CD4-positive, alpha-beta T cell treated with Interleukin-4 for 1 hour (primary cell): ENCODE measurements around the gene IQGAP3.

Experiments used
- DNase-seq, 2 donors: peaks; one replicate each; pipeline ENCODE4 v3.0.0-alpha.2; 2020 to 2022

Gene IQGAP3

GRCh38 chr1:156508955-156509234, 63.5 kb downstream of the IQGAP3 start:
- DNase-seq, result no peak

- peak in 1 of 2 donors; percentile 50 for DNase-seq
Measured at GRCh38 chr1:156508205-156508954, 64.0 kb downstream of the IQGAP3 start.

DNA sequence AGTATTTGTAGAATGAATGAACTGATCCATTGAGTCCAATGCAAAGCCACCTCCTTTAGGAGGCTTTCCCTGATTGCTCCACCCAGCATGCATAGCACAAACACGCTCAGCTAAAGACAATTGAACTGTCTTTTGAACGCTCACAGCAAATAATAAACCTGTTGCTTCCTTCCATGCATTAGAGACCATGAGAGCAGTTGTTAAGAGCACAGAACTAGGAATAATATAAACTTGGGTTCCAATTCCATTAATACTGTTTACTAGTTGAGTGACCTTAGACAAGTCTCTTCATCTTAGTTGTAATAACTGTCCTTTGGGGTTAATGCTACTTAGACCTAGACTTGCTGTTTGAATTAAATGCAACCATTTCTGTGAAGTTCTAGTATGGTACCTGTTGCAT, 65.9 kb downstream of the IQGAP3 start:
- no peak for DNase-seq

DNA sequence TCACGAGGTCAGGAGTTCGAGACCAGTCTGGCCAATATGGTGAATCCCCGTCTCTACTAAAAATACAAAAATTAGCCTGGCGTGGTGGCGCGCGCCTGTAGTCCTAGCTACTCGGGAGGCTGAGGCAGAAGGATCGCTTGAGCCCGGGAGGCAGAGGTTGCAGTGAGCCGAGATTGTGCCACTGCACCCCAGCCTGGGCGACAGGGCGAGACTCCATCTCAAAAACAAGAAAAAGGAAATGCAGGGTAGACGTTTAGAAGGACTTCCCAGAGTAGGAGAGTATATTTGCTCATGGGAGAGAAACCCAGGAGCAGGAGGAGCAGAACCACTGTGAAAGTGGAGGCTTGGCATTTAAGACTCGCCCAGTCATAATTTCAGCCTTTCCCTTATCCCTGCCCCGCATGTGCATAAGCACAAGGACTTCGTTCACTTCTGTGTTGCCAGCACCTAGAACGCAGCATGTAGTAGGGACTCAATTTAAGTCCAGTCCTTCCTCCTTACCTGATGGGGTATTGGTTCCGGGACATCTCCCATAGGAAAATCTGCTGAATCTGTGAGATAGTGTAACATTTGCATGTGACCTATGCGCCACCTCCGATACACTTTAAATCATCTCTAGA, 66.6 kb downstream of the IQGAP3 start:
- DNase-seq, result no peak

DNA sequence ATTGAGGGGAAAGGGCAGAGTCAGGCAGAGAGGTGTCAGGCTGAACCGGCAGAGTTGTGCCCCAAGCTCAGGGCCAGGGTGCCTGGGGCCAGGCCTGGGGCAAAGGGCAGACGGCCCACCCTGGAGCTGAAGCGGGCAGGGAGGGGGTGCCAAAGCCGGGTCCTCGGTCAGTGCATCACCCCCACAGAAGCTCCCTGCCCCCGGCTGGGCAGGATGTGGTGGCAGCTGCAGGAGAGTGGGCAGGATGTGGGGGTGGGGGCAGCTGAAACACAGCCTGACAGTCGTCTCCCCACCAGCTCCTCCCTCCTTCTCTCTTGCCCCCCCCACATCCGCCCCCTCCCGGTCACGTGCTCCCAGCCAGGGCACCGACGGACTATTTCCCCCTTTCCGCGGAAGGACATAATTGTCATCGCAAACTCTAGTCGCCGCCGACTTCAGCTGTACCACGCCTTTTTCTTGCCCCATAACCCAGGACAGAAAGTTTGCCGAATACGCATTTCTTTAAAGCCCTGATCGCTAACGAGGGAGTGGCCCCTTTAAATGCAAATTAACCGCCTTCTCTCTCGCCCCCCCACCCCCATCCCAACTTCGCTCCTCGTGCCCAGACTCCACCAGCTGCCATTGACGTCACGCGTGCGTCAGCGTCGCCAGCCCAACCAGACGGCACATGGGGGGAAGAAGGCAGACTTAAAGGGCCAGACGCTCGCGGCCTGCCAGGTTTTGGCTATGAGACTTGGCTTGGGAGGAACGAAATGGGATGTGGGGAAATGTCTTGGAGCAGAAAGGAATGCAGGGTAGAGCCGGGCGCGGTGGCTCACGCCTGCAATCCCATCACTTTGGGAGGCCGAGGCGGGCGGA, 67.3 kb downstream of the IQGAP3 start:
- DNase-seq, result peak; percentile 99

- DNase-seq, result peak in 1 of 2 donors; percentile 56
Measured at GRCh38 chr1:156504438-156504813, 67.9 kb downstream of the IQGAP3 start.

DNA sequence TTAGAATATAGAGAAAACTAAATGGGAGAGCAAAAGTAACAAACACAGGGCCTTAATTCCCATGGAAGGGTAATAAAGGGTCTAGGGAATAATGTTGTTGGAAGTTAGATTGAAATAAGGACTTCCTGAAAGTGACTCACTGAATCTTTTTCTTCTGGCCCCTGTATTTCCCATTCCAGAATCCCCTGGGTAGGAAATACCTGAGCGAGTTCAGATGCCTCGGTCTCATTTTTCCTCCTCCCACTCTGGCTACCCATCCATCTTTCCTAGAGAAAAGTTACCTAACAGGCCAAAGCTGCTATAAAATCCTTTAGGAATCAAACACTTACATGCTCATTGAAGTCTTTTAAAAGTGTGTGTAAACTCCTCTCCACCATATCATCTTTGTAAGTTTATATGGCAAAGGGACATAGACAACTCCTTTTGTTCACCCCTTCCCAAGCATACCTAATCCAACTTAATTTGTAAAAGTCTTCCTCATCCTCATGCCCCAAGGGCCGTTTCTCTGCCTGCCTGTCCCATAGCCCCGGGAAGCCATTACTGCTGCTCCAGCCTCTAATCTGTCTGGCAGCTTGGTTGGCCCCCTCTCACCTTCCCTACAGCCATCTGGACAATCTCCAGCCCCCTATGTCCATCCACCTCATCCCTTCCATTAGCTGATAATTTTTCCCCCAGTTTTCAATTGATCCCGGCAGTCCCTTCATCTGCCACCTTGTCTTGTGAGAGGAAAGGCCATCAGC, 68.5 kb downstream of the IQGAP3 start:
- no peak for DNase-seq

GRCh38 chr1:156502894-156503697, 69.3 kb downstream of the IQGAP3 start:
- peak in 1 of 2 donors; percentile 43 for DNase-seq

DNA sequence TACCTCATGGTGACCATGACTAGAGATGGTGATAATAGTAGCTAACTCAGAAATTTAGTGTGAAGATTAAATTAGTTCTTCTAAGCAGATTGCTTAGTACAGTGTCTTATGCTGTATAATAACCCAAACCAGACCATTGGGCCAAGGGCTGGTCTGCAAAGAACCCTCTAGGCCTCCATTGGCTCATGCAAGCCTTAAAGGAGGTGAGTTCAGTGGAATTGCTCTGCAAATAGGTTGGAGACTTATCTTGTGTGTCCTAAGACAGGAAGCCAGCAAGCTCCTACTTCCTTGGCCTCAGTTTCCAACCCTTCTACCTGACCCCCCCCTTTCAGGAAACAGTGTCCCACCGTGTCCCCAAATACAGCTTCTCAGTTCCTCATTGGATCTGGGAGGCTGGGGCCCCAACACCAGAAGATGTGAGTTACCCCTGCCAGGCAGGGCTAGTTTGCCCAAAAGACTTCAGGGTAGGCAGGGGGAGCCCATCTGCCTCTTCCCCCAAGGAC, 69.9 kb downstream of the IQGAP3 start:
- DNase-seq, result no peak

DNA sequence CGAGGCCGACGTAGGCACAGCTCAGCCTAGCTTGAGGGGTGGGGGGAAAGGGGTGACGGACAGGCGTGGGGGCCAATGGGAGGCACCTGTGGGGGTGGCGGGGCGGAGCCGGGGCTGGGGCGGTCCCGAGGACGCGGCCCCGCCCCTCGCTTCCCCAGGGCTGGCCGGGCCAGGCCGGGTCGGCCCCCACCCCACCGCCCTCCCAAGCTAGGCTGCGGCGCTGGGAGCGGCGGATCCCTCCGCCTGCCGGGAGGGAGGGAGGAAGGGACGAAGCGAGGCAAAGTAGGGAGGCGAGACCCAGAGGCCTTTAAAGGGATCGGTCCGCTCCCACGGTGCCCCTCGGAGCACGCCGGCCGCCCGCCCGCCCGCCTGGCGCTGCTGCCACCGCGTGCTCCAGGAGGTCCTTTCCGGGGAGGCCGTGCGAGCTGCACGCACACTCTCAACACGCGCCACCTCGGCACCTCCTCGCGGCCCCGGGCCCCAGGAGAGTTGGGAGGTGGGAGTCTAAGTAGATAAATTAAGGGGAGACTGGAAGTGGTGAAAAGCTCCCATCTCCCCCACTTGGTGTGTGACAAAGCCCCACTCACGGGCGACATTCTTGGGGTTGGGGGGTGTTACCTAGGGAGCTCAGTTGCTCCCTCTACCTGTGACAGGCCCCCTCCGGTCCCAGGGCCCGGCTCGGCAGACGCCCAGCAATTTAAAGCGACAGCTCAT, 71.4 kb downstream of the IQGAP3 start:
- peak; percentile 93 to 94 for DNase-seq

DNA sequence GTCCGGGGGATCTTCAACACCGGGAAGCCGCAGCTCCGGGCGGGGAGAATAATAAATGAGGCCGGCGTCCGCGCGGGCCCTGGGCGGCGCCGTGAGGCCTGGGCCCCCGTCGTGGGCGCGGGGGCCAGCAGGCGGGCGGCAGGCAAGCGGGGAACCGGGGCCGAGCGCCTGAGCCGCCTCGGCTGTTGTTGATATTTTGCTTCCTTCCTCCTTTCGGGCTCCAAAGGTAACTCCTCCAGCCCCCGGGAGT, 71.9 kb downstream of the IQGAP3 start, which contains the start of gene MEF2D:
TSS of gene MEF2D (minus strand) at position 233 of the 250 bp plus-strand sequence. CDS start 17,483 bp downstream, outside the sequence.
- DNase-seq, result no peak

GRCh38 chr1:156499842-156500542, 72.4 kb downstream of the IQGAP3 start:
- peak; percentile 53 to 54 for DNase-seq

- no peak for DNase-seq
Measured at GRCh38 chr1:156499194-156499841, 73.0 kb downstream of the IQGAP3 start.

DNA sequence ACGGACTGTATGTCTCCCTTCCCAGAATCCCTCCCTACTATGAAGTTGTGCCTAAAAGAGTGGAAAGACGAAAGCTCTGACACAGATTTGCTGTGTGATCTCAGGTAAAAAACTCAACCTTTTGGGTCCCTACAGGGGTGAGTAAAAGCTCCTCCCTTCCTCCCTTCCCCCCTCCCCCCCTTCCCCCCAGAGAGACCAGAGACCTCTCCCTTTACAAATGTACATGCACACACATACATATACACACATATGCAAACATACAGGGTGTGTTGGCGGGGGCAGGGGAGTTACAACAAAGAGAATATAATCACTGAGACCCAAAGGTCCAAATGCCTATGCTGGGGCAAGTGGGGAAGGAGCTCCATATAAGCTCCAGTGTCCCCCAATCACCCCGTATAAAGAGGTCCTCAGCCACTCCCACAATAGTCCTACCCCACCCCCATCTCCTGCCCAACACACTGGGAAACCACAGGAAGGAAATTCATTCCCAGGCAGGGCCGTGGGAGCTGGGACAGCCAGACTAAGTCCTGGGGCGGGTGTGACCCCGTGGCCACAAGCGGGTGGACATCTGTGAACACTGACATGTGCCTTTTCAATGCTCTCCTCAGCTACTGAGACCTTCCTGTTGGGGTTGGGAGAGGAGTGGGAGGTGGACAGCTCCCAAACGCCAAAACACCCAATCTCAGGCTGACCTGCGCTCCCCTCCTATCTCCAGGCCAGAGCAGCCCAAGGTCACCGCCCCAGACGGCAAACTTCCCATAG, 73.8 kb downstream of the IQGAP3 start:
- no peak for DNase-seq

GRCh38 chr1:156497743-156498431, 74.5 kb downstream of the IQGAP3 start:
- no peak for DNase-seq

DNA sequence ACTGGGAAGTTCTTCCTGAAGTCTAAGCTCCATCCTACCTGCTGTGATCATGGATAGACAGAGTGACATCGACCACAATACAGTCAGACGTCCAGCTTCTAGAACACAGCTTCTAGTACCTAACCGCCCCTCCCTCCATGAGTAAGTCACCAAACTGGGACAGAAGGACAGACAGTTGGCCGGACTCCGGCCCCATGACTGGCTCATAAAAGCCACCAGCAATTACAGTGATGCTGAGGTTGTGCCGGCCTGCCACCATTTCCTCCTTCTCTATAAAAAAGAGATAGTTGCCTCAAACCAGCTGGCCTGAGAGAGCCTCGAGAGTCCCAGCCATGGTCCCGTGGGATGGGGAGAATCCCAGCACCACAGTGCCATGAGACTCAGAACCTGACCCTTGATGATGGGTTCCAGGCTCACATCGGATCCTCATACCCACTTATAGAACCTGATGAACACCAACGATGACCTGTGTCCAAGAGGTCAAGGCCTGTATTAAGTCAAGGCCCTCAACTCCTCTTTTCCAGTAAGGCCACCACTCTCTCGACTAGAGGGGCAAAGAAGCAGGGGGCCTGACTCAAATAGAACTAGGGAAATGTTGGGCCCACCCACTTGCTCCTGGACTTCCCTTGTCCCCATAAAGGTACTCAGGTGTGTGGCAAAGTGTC, 75.2 kb downstream of the IQGAP3 start:
- DNase-seq, result no peak

DNA sequence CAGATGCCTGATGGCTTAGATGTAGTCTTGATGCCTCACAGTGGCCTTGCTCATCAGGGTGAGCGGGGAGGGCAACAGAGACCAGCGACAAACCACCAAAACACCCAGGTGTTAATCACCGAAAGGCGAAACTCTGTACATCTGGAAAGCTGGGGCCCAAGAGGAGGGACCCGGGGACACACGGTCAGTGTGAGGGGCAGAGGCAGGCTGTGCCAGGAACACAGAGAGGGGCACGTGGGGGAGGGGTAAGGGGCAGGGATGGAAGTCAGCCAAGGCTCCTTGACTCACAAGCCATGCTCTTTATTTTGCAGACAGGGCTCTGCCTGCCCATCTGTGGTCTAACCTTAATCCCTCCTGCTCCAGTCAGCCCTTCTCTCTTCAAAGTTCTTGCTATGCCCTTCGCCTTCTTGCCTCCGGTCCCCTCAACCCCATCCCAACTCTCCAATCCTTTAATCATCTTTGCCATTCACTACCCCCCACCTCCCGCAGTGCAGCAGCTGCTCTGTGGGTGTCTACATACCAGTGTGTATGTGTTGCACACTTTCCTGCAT, 76.1 kb downstream of the IQGAP3 start:
- no peak for DNase-seq
